HG03565 (cell line): ENCODE results near the gene SRM.
A peak's percentile ranks its signal among the peaks of the same experiment; 100 is the strongest.
"Not testable (repeated sequence)": the region's sequence is repeated elsewhere in the genome, so short reads cannot be mapped to it uniquely, and the experiment has no call there.

Experiments
- ATAC-seq: cut with Tn5 transposase; IDR thresholded peaks from one replicate; pipeline ENCODE4 v1.9.1; 2021; ENCODE audit warnings: mild to moderate bottlenecking, moderate library complexity; ENCODE audit not compliant: unreplicated experiment

The SRM gene

GRCh38 chr1:11045428-11046269, 14.2 kb downstream of the SRM start:
- no peak for ATAC-seq

- ATAC-seq: no peak
Observed at GRCh38 chr1:11044849-11045427, 14.9 kb downstream of the SRM start.

GRCh38 chr1:11044086-11044848, 15.6 kb downstream of the SRM start:
- no peak for ATAC-seq

- ATAC-seq: no peak
Observed at GRCh38 chr1:11042995-11043874, 16.6 kb downstream of the SRM start.

- no peak for ATAC-seq
Observed at GRCh38 chr1:11042065-11042464, 17.8 kb downstream of the SRM start.

GRCh38 chr1:11041048-11041447, 18.8 kb downstream of the SRM start:
- no peak for ATAC-seq

GRCh38 chr1:11040105-11040429, 19.8 kb downstream of the SRM start:
- not testable (repeated sequence) for ATAC-seq

GRCh38 chr1:11039351-11040104, 20.3 kb downstream of the SRM start:
- ATAC-seq: no peak

- ATAC-seq: peak; percentile 51
Observed at GRCh38 chr1:11037740-11038182, 22.1 kb downstream of the SRM start.

- not testable (repeated sequence) for ATAC-seq
Observed at GRCh38 chr1:11037019-11037739, 22.6 kb downstream of the SRM start.

GRCh38 chr1:11031624-11032262, 28.1 kb downstream of the SRM start:
- ATAC-seq: no peak

- no peak for ATAC-seq
Observed at GRCh38 chr1:11030865-11031264, 29.0 kb downstream of the SRM start.

GRCh38 chr1:11028018-11028417, 31.8 kb downstream of the SRM start:
- no peak for ATAC-seq

GRCh38 chr1:11027316-11027715, 32.5 kb downstream of the SRM start:
- no peak for ATAC-seq

- no peak for ATAC-seq
Observed at GRCh38 chr1:11026903-11027302, 32.9 kb downstream of the SRM start.

GRCh38 chr1:11026052-11026451, 33.8 kb downstream of the SRM start:
- ATAC-seq: no peak

GRCh38 chr1:11025618-11026017, 34.2 kb downstream of the SRM start:
- no peak for ATAC-seq

- ATAC-seq: no peak
Observed at GRCh38 chr1:11024874-11025203, 35.0 kb downstream of the SRM start.
